Muscle of arm (tissue), 12 donors: ENCODE data around the gene C1QTNF1. TPM values are rescaled to one million over a fixed set of nuclear protein-coding genes. Genes with fewer than 3 reads are reported as not detected.

Experiments
- DNase-seq: peaks from one replicate; pipeline ENCODE4 v3.0.0-alpha.2; 2013
- polyA plus RNA-seq, 12 donors: library from polyadenylated mRNA; unstranded; fragments of 120-200 nt; gene quantifications; one replicate each; pipeline ENCODE4 v1.2.1, GENCODE V29; 2013; ENCODE audit not compliant: insufficient read length in 12 of 12

C1QTNF1 gene
- polyA plus RNA-seq, 12 donors, result 2.9 to 16.4 (median 5.3) TPM; not detected in 2

DNA sequence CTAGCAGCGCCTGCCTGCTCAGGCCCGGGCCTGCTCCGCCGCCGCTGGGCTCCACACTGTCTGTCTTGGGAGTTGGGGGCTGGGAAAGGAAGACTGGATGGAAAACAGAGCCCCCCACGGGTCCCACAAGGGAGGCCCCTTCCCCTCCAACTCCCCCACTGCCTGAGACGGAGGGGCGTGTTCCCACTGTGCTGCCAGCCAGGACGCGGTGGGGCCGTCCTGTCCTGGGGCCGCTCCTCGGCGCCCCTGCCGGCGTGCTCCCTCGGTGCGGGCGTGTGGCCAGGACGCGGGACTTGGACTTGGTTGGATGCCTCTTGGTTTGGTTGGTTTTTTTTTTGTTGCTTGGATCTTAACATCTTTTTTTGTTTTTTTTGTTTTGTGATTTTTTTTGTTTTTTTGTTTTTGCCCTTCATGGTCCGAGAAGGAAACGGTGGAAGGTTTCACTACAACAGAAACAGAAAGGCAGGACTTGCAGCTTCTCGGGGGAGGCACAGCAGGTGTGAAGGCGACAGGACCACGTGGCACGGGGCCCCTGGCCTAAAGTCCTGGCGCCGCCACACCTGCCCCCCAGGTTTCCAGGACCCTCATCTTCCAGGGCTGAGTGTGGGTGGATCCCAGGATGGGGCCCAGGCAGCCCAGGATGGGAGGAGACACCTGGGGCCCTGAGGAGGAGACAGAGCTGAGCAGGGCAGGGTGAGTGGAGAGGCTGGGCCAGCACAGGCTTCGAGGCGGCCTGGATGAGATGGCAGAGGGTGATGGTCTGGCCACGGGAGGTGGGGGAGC is 66.7 kb downstream of the C1QTNF1 start:
- no peak for DNase-seq

DNA sequence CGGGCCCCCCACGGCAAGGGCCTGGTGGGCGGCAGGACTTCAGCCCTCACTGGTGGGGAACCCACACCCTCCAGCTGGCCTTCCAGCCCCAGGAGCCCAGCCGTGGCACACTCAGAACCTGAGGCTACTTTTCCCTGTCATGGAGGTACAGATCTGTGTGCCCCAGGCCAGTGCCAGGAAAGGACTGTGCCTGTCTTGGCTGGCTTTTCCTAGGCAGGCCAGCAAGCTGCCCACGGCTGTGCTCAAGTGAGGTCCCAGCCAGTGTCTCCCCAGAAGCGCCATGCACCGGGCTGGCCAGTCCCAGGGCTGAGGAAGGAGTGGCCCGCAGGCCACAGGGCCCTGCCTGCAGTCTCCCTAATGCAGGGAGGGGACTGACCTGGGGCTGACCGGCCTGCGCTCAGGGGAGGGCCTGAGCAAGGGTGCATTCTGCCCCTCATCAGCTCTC is 67.3 kb downstream of the C1QTNF1 start:
- DNase-seq, result no peak

DNA sequence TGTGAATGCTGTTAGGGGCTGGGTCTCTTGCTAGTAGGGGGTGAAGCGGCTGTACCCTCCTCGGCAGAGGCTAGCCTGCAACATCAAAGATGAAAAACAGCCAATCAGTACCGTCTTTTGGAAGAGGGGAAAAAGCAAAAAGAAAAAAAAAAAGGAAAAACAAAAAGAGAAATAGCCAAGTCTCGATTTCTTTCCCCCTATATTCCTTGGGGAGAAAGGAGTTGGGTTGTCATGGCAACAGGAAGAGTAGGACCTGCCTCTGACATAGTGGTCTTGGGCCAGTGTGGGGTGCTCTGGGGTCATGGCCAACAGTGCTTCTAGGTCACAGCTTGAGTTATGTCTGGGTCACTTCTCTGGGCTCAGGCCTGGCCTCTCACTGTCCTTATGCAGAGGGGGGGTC is 68.6 kb downstream of the C1QTNF1 start:
- no peak for DNase-seq

DNA sequence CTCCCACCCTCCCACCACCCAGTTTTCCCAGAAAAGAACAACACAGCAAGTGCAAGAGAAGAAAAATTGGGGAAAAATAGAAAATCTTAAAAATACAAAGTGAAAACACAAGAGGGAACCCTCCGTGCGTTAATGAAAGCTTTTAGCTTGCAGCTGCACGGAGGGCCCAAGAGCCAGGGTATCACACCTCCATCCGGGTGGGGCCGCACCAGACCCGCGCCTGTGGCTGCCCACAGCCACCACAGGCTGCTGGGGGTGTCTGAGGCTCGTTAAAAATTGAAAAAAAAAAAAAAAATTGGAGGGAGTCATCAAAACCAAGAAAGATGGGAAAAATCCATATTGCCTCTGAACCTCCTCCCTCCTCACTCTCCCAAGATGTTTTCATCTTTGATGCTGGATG is 69.3 kb downstream of the C1QTNF1 start:
- DNase-seq, result no peak

DNA sequence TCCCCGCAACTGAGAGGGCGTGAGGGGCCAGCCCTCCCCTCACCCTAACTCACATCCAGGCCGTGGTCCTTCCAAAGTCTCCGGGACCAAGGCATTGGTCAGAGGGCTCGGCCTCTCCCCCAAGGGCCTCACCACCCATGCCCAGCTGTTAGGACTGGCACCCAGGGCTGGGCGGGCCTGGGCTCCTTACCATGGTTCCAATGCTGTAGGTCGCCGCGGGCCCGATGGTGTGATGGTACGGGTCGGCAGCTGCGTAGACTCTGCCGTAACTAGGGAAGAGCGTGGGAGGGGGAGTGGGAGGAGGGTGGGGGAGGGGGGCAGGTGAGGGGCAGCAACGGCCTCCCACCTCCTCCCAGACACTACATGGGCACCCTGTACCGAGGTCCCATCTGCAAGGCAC is 70.3 kb downstream of the C1QTNF1 start:
- DNase-seq, result no peak

DNA sequence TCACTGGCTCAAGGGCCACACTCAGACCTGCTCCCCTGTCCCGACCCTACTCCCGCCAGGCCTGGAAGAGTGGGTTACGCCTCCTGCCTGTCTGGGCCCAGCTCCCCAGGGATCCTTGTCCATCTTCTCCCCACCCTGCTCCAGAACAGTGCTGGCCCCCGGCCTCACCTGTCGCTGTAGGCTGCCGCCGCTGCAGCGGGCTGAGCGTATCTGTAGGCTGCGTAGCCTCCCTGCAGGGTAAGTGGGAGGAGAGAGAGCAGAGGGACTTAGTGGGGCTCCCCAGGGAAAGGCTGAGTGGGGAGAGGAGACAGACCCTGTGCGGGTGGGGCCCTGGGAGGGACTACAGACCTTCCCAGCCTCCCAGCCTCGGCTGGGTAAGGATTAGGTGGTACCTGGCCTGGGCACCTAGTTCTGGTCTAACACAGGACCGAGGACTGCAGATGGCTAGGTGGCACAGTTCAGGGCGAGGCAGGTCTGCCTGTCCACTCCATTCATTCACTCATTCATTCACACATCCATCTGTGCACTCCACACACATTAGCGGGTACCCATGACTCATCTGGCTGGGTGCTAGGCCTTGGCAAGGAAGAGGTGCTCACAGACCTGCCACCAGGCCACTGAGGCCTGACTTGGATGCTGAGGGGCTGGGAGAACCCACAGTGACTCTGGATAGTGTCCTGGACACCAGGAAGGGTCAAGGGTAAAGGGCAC is 71.5 kb downstream of the C1QTNF1 start:
- DNase-seq, result no peak

DNA sequence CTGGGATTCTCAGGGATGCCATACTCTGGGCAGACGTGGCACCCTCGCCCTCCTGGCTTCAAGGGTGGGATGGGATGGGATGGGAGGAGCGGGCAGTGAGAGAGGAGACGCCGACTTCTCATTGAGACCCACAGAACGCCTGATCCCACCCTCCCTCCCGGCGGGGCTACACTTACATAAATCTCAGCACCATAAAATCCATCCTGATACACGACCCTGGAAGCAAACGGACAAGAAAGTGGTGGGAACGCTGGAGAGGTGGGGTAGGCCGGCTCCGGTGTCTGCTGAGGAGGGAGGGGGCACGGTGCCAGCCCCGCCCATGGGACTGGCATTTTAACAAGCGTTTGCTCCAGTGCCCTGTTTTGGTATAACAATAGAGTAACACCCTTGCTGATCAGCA is 72.5 kb downstream of the C1QTNF1 start:
- no peak for DNase-seq

DNA sequence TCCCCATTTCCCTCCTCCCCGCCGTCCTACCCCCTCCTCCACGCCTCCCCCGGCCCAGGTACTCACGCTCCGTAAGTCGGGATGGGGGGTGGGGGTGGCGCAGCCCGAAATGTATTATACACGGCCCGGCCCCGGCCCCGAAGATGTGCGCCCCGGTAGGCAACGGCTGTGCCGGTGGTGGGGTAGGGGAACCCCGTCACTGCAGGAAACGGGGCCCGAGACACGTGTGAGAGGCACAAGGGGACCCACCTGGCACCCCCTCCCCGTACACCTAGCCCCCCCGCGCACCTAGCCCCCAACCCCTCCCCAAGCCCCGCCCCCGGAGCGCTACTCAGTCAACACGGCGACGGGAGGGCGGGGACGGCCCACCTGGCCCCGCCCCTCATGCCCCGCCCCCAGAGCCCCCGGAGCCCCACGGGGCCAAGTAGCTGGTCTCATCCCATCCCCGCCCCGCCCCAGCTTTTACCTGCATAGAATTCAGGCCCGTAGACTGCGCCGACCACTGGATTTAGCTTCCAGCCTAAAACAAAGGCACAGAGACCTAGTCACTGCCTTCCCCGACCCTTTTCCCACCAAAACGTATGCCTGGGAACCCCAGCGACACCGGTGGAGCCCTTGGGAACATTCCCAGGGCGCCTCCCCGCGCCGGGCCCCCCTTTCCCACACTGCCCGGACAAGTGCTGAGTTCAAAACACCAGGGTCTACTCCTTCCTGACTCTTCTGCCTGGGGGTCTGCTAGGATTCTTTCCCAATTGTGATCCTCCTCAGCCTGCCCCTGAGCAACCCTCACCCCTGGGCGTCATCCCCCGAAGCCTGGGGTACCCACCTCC is 73.5 kb downstream of the C1QTNF1 start:
- no peak for DNase-seq

DNA sequence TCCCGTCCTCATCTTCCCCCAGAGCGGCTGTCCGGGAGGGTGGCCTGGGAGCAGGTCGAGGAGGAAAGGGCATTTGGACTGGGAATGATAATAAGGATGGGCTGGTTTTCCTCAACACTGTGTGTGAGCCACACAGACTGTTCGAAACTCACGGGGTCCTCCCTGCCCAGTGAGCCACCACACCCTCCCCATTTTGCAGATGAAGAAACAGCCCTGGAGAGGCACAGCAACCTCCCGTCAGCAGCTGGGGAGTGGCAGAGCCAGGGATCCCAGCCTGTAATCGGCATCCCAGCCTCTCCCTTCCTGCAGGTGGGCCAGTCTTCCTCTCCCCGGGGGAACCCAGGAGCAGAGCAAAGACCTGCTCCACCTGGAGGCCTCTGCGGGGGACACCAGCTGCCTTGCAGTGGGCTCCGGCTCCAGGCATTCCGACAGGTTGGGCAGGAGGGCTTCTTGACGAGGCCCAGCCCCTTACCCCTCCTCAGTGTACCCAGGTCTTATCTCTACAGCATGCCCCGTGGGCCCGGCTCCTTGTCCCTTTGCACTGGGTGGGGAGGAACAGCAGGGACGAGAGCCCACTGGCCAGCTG is 74.4 kb downstream of the C1QTNF1 start:
- DNase-seq, result no peak

Other genes starting within 250 kb of the C1QTNF1 start
- gene CYTH1, start 241.9 kb upstream of the C1QTNF1 start, polyA plus RNA-seq, result 10 to 100 TPM in 11 of 12 donors, not detected in 1; 18.7 to 48.9 (median 24.0) TPM
- 10 to 100 TPM in 11 of 12 donors, not detected in 1; 27.5 to 43.3 (median 30.5) TPM for gene USP36, start 183.4 kb upstream of the C1QTNF1 start, polyA plus RNA-seq
- under 1 TPM in 8 of 12 donors, not detected in 4; 0.09 to 0.65 (median 0.35) TPM for gene CEP295NL, start 121.0 kb upstream of the C1QTNF1 start, polyA plus RNA-seq
- 100 to 1,000 TPM in 11 of 12 donors, not detected in 1; 170 to 334 (median 201) TPM for gene TIMP2, start 98.8 kb upstream of the C1QTNF1 start, polyA plus RNA-seq
- gene LGALS3BP, start 44.2 kb upstream of the C1QTNF1 start, polyA plus RNA-seq, result 10 to 100 TPM in 11 of 12 donors, not detected in 1; 43.2 to 67.4 (median 44.9) TPM
- gene CANT1, start 14.4 kb upstream of the C1QTNF1 start, polyA plus RNA-seq, result 10 to 100 TPM in 11 of 12 donors, not detected in 1; 20.7 to 33.6 (median 26.8) TPM
- gene ENGASE, start 50.7 kb downstream of the C1QTNF1 start, polyA plus RNA-seq, result 10 to 100 TPM in 11 of 12 donors, not detected in 1; 12.5 to 30.6 (median 16.5) TPM